Trophoblast cell (in vitro differentiated cells and primary cell): ENCODE measurements around the gene IFT27.
A peak's percentile ranks its signal among the peaks of the same experiment; 100 is the strongest.

Experiments used
- DNase-seq, 2 donors: peaks; one replicate each; pipeline ENCODE4 v3.0.0-alpha.2; 2016
- H2AFZ ChIP-seq: 2 replicates; pipeline ENCODE4 v1.6.1; 2013; ENCODE audit warnings: low read length, moderate library complexity, mild to moderate bottlenecking; ENCODE audit not compliant: insufficient read depth, poor library complexity
- H2AK5ac ChIP-seq: 2 replicates; pipeline ENCODE4 v1.6.1; 2013; ENCODE audit warnings: mild to moderate bottlenecking, low read length
- H2BK120ac ChIP-seq: 2 replicates; pipeline ENCODE4 v1.6.1; 2013; ENCODE audit warnings: low read length, mild to moderate bottlenecking, moderate library complexity; ENCODE audit not compliant: insufficient read depth, poor library complexity
- H2BK12ac ChIP-seq: 2 replicates; pipeline ENCODE4 v1.6.1; 2013; ENCODE audit warnings: mild to moderate bottlenecking, low read length, moderate library complexity
- H2BK5ac ChIP-seq: 2 replicates; pipeline ENCODE4 v1.6.1; 2013; ENCODE audit warnings: low read length, low read depth, moderate library complexity, mild to moderate bottlenecking; ENCODE audit not compliant: poor library complexity
- H3K14ac ChIP-seq: 2 replicates; pipeline ENCODE4 v1.6.1; 2013; ENCODE audit warnings: mild to moderate bottlenecking, low read length
- H3K18ac ChIP-seq: 2 replicates; pipeline ENCODE4 v1.6.1; 2013; ENCODE audit warnings: mild to moderate bottlenecking, low read length
- H3K23ac ChIP-seq: 2 replicates; pipeline ENCODE4 v1.6.1; 2013; ENCODE audit warnings: low read length
- H3K27ac ChIP-seq: 2 replicates; pipeline ENCODE4 v1.5.1; 2013; ENCODE audit warnings: low read depth, mild to moderate bottlenecking, inconsistent platforms, low read length, moderate library complexity
- H3K27me3 ChIP-seq: 2 replicates; pipeline ENCODE4 v1.6.1; 2013; ENCODE audit warnings: inconsistent platforms, mild to moderate bottlenecking, low read length, moderate library complexity; ENCODE audit not compliant: insufficient read depth
- H3K36me3 ChIP-seq, 2 experiments: 1 replicate in 1 of 2; 2 replicates in 1 of 2; pipeline ENCODE4 v1.6.1; 2013; ENCODE audit warnings: low read length in 2 of 2, mild to moderate bottlenecking in 2 of 2, moderate library complexity in 1 of 2; ENCODE audit not compliant: insufficient read depth in 2 of 2, control insufficient read depth in 1 of 2
- H3K4ac ChIP-seq: 2 replicates; pipeline ENCODE4 v1.6.1; 2013; ENCODE audit warnings: low read depth, mild to moderate bottlenecking, low read length, moderate library complexity
- H3K4me1 ChIP-seq, 2 experiments: 1 replicate in 1 of 2; 2 replicates in 1 of 2; pipeline ENCODE4 v1.6.1; 2013; ENCODE audit warnings: low read length in 2 of 2, mild to moderate bottlenecking in 2 of 2, moderate library complexity in 1 of 2; ENCODE audit not compliant: insufficient read depth in 2 of 2, control insufficient read depth in 1 of 2
- H3K4me2 ChIP-seq: 2 replicates; pipeline ENCODE4 v1.6.1; 2013; ENCODE audit warnings: inconsistent platforms, mild to moderate bottlenecking, low read length, moderate library complexity
- H3K4me3 ChIP-seq: 2 replicates; pipeline ENCODE4 v1.5.1; 2013; ENCODE audit warnings: mild to moderate bottlenecking, low read depth, low read length, inconsistent platforms
- H3K79me1 ChIP-seq: one replicate; pipeline ENCODE4 v1.6.1; 2013; ENCODE audit warnings: low read length
- H3K79me2 ChIP-seq: 2 replicates; pipeline ENCODE4 v1.6.1; 2013; ENCODE audit warnings: low read length, mild to moderate bottlenecking; ENCODE audit not compliant: control insufficient read depth, insufficient read depth, poor library complexity
- H3K9ac ChIP-seq: 2 replicates; pipeline ENCODE4 v1.6.1; 2013; ENCODE audit warnings: mild to moderate bottlenecking, low read length
- H3K9me3 ChIP-seq: 2 replicates; pipeline ENCODE4 v1.6.1; 2013; ENCODE audit warnings: low read depth, mild to moderate bottlenecking, control low read depth, inconsistent platforms, low read length; ENCODE audit not compliant: insufficient read depth
- H4K12ac ChIP-seq: 2 replicates; pipeline ENCODE4 v1.6.1; 2013; ENCODE audit warnings: low read depth, mild to moderate bottlenecking, low read length, moderate library complexity
- H4K8ac ChIP-seq: 2 replicates; pipeline ENCODE4 v1.6.1; 2013; ENCODE audit warnings: low read depth, mild to moderate bottlenecking, low read length, moderate library complexity
- H4K91ac ChIP-seq: one replicate; pipeline ENCODE4 v1.6.1; 2013; ENCODE audit warnings: low read depth, mild to moderate bottlenecking, low read length, moderate library complexity
- WGBS: extraction: QIAGEN DNeasy Blood & Tissue Kit; methylation state at CpG from one replicate; pipeline ENCODE4 v1.1.7; 2013; ENCODE audit warnings: missing lambda C conversion rate; ENCODE audit not compliant: insufficient read length, insufficient coverage; ENCODE audit errors: extremely low coverage; 5-methylcytosine and 5-hydroxymethylcytosine counted together

IFT27 gene

GRCh38 chr22:36760786-36761185 lies 15.1 kb downstream of the IFT27 start:
- DNase-seq: no peak
- H2AFZ ChIP-seq: no peak overlapping the region
- no peak overlapping the region for H2BK5ac ChIP-seq
- peaks cover 2% of the 10 kb centered on the region for H3K9me3 ChIP-seq
- H4K8ac ChIP-seq: no peak overlapping the region
- no peak overlapping the region for H2AK5ac ChIP-seq
- H4K12ac ChIP-seq: no peak overlapping the region
- H3K4me3 ChIP-seq: no peak overlapping the region
- H3K79me2 ChIP-seq: no peaks in the 10 kb centered on the region
- no peaks in the 10 kb centered on the region for H3K27me3 ChIP-seq
- no peak overlapping the region for H3K14ac ChIP-seq
- H3K79me1 ChIP-seq: no peaks in the 10 kb centered on the region
- H2BK120ac ChIP-seq: no peak overlapping the region
- H3K9ac ChIP-seq: no peak overlapping the region
- H4K91ac ChIP-seq: no peak overlapping the region
- H3K4me1 ChIP-seq: no peaks in the 10 kb centered on the region
- no peak overlapping the region for H3K4ac ChIP-seq
- no peak overlapping the region for H2BK12ac ChIP-seq
- H3K36me3 ChIP-seq: peaks cover 11 to 21% of the 10 kb centered on the region in 2 experiments
- WGBS: no CpG with 5 or more reads among the region's 11 CpGs
- no peak overlapping the region for H3K4me2 ChIP-seq
- no peak overlapping the region for H3K18ac ChIP-seq
- H3K23ac ChIP-seq: no peak overlapping the region
- H3K27ac ChIP-seq: no peak overlapping the region

DNA sequence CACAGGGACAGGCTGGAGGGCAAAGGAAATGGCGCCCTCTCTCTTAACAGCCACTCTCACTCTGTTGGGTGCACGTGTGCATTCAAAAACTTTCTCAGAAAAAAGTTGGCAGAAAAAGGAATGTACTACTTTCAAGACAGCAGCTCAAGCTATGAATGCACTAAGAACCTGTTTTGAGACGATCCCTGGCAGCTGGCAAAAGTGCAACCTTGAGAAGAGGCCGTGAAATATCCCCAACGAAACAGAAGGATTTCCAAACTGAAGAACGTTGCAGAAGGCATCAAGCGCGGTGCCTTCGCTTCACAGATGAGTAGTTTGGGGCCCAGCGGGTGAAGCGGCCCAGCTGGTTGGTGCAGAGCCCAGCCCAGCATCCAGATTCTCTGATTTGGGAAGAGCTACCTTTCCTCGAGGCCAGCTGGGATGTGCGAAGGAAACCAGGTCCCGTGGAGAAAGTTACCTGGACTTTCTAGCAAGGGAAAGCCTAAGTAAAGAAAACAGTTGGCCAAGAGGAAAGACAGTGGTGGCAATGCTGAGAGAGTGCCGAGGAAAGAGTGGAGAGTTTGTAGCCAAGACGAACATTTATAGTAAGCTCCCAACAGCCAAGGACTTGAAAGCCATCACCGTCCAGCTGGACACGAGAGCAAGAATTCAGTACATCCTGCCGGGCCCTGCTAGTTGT lies 16.3 kb downstream of the IFT27 start:
- Histone ChIP-seq H3K4ac (no peak overlapping the region), H3K36me3 (peaks cover 11 to 17% of the 10 kb centered on the region in 2 experiments), H4K8ac (no peak overlapping the region), H3K27ac (no peak overlapping the region), H3K9ac (no peak overlapping the region), H3K27me3 (no peaks in the 10 kb centered on the region), H2BK5ac (no peak overlapping the region), H3K79me2 (no peaks in the 10 kb centered on the region), H3K18ac (no peak overlapping the region), H3K9me3 (peaks cover 2% of the 10 kb centered on the region), H3K79me1 (no peaks in the 10 kb centered on the region), H3K23ac (no peak overlapping the region), H2AK5ac (no peak overlapping the region), H3K4me1 (no peaks in the 10 kb centered on the region), H2BK12ac (no peak overlapping the region), H3K14ac (no peak overlapping the region), H3K4me2 (no peak overlapping the region), H2BK120ac (no peak overlapping the region), H4K91ac (no peak overlapping the region), H2AFZ (no peak overlapping the region), H3K4me3 (no peak overlapping the region), H4K12ac (no peak overlapping the region)
- whole genome bisulfite sequencing: no CpG with 5 or more reads among the region's 19 CpGs
- no peak for DNase-seq

DNA sequence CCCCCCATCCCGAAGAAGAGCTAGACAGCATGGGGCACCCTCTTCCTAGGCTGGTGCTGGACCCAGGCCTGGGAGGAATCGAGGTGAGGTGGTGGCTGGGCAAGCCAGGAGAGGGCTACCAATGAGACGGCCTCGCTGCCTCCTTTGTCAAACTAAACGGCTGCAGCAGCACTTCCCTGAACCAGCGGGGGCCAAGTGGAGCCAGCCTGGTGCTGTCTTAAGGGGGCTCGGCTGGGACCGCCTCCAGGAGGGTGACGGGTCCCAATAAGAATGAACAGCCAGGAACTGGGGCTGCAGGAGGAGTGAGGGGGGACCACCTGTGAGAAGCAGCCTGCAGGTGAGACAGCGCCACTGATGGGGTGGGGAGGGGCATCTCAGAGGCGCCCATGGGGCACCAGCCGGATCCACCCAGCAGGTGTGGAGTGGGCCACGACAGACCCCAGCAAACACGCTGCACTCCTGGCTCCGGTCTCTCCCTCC lies 17.1 kb downstream of the IFT27 start:
- no peak for DNase-seq
- Histone ChIP-seq H2AFZ (no peak overlapping the region), H3K14ac (no peak overlapping the region), H3K4ac (no peak overlapping the region), H3K79me2 (no peaks in the 10 kb centered on the region), H3K36me3 (peaks cover 11 to 12% of the 10 kb centered on the region in 2 experiments), H3K79me1 (no peaks in the 10 kb centered on the region), H3K27me3 (no peaks in the 10 kb centered on the region), H4K12ac (no peak overlapping the region), H3K4me3 (no peak overlapping the region), H2BK5ac (no peak overlapping the region), H3K4me1 (no peaks in the 10 kb centered on the region), H3K18ac (no peak overlapping the region), H2BK120ac (no peak overlapping the region), H2AK5ac (no peak overlapping the region), H4K91ac (no peak overlapping the region), H4K8ac (no peak overlapping the region), H3K9ac (no peak overlapping the region), H2BK12ac (no peak overlapping the region), H3K9me3 (peaks cover 2% of the 10 kb centered on the region), H3K4me2 (no peak overlapping the region), H3K23ac (no peak overlapping the region), H3K27ac (no peak overlapping the region)
- WGBS: no CpG with 5 or more reads among the region's 15 CpGs

DNA sequence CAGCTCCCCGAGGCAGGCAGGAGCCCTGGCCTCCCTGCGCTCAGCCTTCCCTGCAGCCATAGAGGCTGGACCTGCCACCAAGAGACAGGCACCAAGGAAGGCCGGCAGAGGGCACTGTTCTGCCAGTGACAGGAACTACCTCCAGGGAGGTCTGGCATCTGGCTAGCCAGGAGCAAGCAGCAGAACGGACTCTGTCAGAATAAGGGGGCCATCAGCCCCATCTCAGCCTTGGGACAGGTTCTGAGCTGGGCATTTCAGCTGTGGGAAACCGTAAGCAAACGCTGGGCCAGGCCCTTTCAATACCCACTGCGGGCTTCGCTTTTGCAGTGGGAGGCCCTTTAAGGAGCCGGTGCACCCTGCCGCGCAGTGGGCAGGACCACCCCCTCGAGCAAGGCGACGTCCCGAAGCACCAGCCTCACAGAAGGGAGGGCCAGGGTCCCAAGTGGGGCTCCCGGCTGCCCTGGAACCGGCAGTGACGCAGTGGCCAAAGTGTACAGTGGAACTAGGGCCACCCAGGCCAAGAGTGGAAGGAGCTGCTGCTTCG lies 18.2 kb downstream of the IFT27 start:
- no CpG with 5 or more reads among the region's 19 CpGs for WGBS
- DNase-seq: peak; percentile 75 to 88
- Histone ChIP-seq H3K4me3 (no peak overlapping the region), H2AK5ac (no peak overlapping the region), H3K27me3 (no peaks in the 10 kb centered on the region), H4K12ac (no peak overlapping the region), H3K79me2 (no peaks in the 10 kb centered on the region), H3K79me1 (no peaks in the 10 kb centered on the region), H3K4me2 (no peak overlapping the region), H3K14ac (no peak overlapping the region), H3K27ac (no peak overlapping the region), H4K8ac (no peak overlapping the region), H2BK12ac (no peak overlapping the region), H3K23ac (no peak overlapping the region), H2AFZ (no peak overlapping the region), H3K18ac (no peak overlapping the region), H3K4ac (no peak overlapping the region), H3K9ac (no peak overlapping the region), H2BK5ac (no peak overlapping the region), H3K36me3 (peaks cover 4 to 5% of the 10 kb centered on the region in 2 experiments), H3K4me1 (no peaks in the 10 kb centered on the region), H2BK120ac (no peak overlapping the region), H4K91ac (no peak overlapping the region), H3K9me3 (peaks cover 3% of the 10 kb centered on the region)
